ENCODE results near the gene CTU2. TPM values are rescaled to one million over a fixed set of nuclear protein-coding genes. Genes with fewer than 3 reads are reported as not detected.

Gene CTU2
- total RNA-seq, 1 donor from 2014 or later, result 18.3 TPM

GRCh38 chr16:88713568-88714419 lies 7.5 kb downstream of the CTU2 start:
- no peak for DNase-seq (ENCODE audit: low read depth)
- H3K36me3 Mint-ChIP-seq (ENCODE audit: low read depth, unreplicated experiment), result peaks cover 12% of the 10 kb centered on the region
- no peak for TF ChIP-seq EZH2 (IDR thresholded peaks at IDR 0.05; ENCODE audit: insufficient read depth, low read length)
- TF ChIP-seq CTCF (IDR thresholded peaks at IDR 0.05; ENCODE audit: insufficient read depth, low read depth, low read length), result no peak
- Histone ChIP-seq H3K27ac (ENCODE audit: low read depth, low read length) (no peak overlapping the region), H3K27me3 (ENCODE audit: insufficient read depth, low read length) (no peaks in the 10 kb centered on the region), H3K4me1 (ENCODE audit: insufficient read depth, low read length) (no peaks in the 10 kb centered on the region), H3K79me2 (ENCODE audit: insufficient read depth, low read length) (peaks cover 48% of the 10 kb centered on the region), H3K9ac (ENCODE audit: low read length) (no peak overlapping the region), H3K36me3 (ENCODE audit: insufficient read depth, low read length) (peaks cover 13% of the 10 kb centered on the region), H2AFZ (ENCODE audit: low read depth, low read length) (no peak overlapping the region), H3K9me3 (ENCODE audit: insufficient read depth, low read depth, low read length) (no peaks in the 10 kb centered on the region), H3K4me3 (ENCODE audit: insufficient read depth, low read depth, low read length) (no peak overlapping the region), H4K20me1 (ENCODE audit: insufficient read depth, low read length) (peaks cover 80% of the 10 kb centered on the region), H3K4me2 (ENCODE audit: low read length) (no peak overlapping the region)
- no peaks in the 10 kb centered on the region for H3K4me1 Mint-ChIP-seq (ENCODE audit: low read depth, unreplicated experiment)
- H3K9me3 Mint-ChIP-seq (ENCODE audit: unreplicated experiment), result no peaks in the 10 kb centered on the region
- no peak overlapping the region for H3K4me3 Mint-ChIP-seq (ENCODE audit: unreplicated experiment)
- no peak for FAIRE-seq
- H3K27me3 Mint-ChIP-seq (ENCODE audit: low read depth, unreplicated experiment), result no peaks in the 10 kb centered on the region
- no peak overlapping the region for H3K27ac Mint-ChIP-seq (ENCODE audit: unreplicated experiment)

- H3K79me2 ChIP-seq (ENCODE audit: insufficient read depth, low read length), result peaks cover 39% of the 10 kb centered on the region
- H3K4me1 ChIP-seq (ENCODE audit: insufficient read depth, low read length), result no peaks in the 10 kb centered on the region
- peaks cover 17% of the 10 kb centered on the region for H3K36me3 ChIP-seq (ENCODE audit: insufficient read depth, low read length)
- H3K9me3 Mint-ChIP-seq (ENCODE audit: unreplicated experiment), result no peaks in the 10 kb centered on the region
- H2AFZ ChIP-seq (ENCODE audit: low read depth, low read length), result no peak overlapping the region
- no peak overlapping the region for H3K27ac ChIP-seq (ENCODE audit: low read depth, low read length)
- no peak overlapping the region for H3K4me3 ChIP-seq (ENCODE audit: insufficient read depth, low read depth, low read length)
- FAIRE-seq (no peak), DNase-seq (ENCODE audit: low read depth) (no peak)
- peaks cover 14% of the 10 kb centered on the region for H3K36me3 Mint-ChIP-seq (ENCODE audit: low read depth, unreplicated experiment)
- no peaks in the 10 kb centered on the region for H3K27me3 ChIP-seq (ENCODE audit: insufficient read depth, low read length)
- H3K4me3 Mint-ChIP-seq (ENCODE audit: unreplicated experiment), result no peak overlapping the region
- H3K9me3 ChIP-seq (ENCODE audit: insufficient read depth, low read depth, low read length), result no peaks in the 10 kb centered on the region
- no peak overlapping the region for H3K9ac ChIP-seq (ENCODE audit: low read length)
- no peaks in the 10 kb centered on the region for H3K4me1 Mint-ChIP-seq (ENCODE audit: low read depth, unreplicated experiment)
- peaks cover 79% of the 10 kb centered on the region for H4K20me1 ChIP-seq (ENCODE audit: insufficient read depth, low read length)
- no peaks in the 10 kb centered on the region for H3K27me3 Mint-ChIP-seq (ENCODE audit: low read depth, unreplicated experiment)
- no peak for TF ChIP-seq EZH2 (IDR thresholded peaks at IDR 0.05; ENCODE audit: insufficient read depth, low read length)
- TF ChIP-seq CTCF (IDR thresholded peaks at IDR 0.05; ENCODE audit: insufficient read depth, low read depth, low read length), result no peak
- no peak overlapping the region for H3K27ac Mint-ChIP-seq (ENCODE audit: unreplicated experiment)
- no peak overlapping the region for H3K4me2 ChIP-seq (ENCODE audit: low read length)
These were observed 8.4 kb downstream of the CTU2 start for GRCh38 chr16:88714420-88715302.

Data from astrocyte (in vitro differentiated cells and primary cell).